ENCODE measurements around the gene GNAT3. TPM values are rescaled to one million over a fixed set of nuclear protein-coding genes. Genes with fewer than 3 reads are reported as not detected.

GNAT3 gene
- total RNA-seq, 1 experiment from 2014 or later, result not detected

DNA sequence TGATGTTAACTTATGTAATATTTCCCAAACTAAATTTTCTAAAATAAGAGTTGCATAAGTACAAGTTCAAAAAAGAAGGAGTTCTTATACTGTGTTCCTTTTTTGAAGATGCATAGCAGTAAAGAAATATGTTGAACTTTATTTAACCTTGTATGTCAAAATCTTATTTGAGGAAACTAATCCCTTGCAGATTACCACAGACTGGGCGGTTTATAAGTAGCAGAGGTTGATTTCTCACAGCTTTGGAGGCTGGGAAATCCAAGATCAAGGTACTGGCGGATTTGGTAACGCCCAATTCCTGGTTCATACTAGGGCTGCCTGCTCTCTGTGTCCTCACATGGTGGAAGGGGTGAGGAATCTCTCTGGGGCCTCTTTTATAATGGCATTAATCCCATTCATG lies 68.5 kb downstream of the GNAT3 start (continued):
- TF ChIP-seq EGR1 (IDR thresholded peaks at IDR 0.05; ENCODE audit: low read depth) (no peak), POLR2AphosphoS5 (IDR thresholded peaks at IDR 0.05; ENCODE audit: low read depth, low read length) (no peak), CBX3 (IDR thresholded peaks at IDR 0.05; ENCODE audit: low read depth) (no peak), SP1 (IDR thresholded peaks at IDR 0.05; ENCODE audit: low read depth) (no peak), FOSL1 (IDR thresholded peaks at IDR 0.05; ENCODE audit: low read depth) (no peak), TCF7L2 (IDR thresholded peaks at IDR 0.05; ENCODE audit: borderline replicate concordance, extremely low read depth, insufficient read depth, insufficient read length) (no peak)
- TF ChIP-seq, protein P1, sequence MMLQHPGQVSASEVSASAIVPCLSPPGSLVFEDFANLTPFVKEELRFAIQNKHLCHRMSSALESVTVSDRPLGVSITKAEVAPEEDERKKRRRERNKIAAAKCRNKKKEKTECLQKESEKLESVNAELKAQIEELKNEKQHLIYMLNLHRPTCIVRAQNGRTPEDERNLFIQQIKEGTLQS (IDR thresholded peaks at IDR 0.05), result no peak

DNA sequence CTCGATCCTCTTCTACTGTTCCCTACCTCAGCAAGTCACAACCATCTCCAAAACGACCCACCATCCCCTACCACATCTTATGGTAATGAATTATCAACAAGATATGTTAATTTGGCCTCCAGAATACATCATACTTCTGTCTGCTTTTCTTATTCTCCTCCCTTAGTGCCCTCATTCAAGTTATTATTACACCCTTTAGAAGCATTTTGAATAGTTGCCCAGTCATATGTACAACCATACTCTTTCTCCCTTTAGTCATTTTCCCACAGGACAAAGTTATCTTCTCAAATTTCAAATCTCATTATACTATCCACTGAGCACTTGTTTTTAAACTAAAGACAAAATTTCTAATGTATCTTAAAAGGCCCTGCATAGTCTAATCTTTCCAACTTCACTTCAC lies 71.0 kb downstream of the GNAT3 start:
- no peak for ATAC-seq
- no peak overlapping the region for H3K4me3 ChIP-seq (replicated peaks in 1 of 2; ENCODE audit: low read depth in 1 of 2, low read length in 2 of 2)
- BruUV-seq (replicated peaks), result no TSS peak
- no peak overlapping the region for H3K27ac ChIP-seq (ENCODE audit: low read depth, low read length)
- no peak for TF ChIP-seq SIN3A (IDR thresholded peaks at IDR 0.05; ENCODE audit: low read depth)
- TF ChIP-seq YY1 (IDR thresholded peaks at IDR 0.05; ENCODE audit: extremely low read depth, insufficient replicate concordance, low read depth, low read length), result no peak
- no peak for TF ChIP-seq TCF7L2 (IDR thresholded peaks at IDR 0.05; ENCODE audit: borderline replicate concordance, extremely low read depth, insufficient read depth, insufficient read length)
- TF ChIP-seq, protein P2, sequence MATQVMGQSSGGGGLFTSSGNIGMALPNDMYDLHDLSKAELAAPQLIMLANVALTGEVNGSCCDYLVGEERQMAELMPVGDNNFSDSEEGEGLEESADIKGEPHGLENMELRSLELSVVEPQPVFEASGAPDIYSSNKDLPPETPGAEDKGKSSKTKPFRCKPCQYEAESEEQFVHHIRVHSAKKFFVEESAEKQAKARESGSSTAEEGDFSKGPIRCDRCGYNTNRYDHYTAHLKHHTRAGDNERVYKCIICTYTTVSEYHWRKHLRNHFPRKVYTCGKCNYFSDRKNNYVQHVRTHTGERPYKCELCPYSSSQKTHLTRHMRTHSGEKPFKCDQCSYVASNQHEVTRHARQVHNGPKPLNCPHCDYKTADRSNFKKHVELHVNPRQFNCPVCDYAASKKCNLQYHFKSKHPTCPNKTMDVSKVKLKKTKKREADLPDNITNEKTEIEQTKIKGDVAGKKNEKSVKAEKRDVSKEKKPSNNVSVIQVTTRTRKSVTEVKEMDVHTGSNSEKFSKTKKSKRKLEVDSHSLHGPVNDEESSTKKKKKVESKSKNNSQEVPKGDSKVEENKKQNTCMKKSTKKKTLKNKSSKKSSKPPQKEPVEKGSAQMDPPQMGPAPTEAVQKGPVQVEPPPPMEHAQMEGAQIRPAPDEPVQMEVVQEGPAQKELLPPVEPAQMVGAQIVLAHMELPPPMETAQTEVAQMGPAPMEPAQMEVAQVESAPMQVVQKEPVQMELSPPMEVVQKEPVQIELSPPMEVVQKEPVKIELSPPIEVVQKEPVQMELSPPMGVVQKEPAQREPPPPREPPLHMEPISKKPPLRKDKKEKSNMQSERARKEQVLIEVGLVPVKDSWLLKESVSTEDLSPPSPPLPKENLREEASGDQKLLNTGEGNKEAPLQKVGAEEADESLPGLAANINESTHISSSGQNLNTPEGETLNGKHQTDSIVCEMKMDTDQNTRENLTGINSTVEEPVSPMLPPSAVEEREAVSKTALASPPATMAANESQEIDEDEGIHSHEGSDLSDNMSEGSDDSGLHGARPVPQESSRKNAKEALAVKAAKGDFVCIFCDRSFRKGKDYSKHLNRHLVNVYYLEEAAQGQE (IDR thresholded peaks at IDR 0.05; ENCODE audit: low read depth), result no peak
- no peak for TF ChIP-seq EZH2 (IDR thresholded peaks at IDR 0.05)
- TF ChIP-seq, protein P3, sequence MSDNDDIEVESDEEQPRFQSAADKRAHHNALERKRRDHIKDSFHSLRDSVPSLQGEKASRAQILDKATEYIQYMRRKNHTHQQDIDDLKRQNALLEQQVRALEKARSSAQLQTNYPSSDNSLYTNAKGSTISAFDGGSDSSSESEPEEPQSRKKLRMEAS (IDR thresholded peaks at IDR 0.05), result no peak
- H3K9me2 ChIP-seq (ENCODE audit: insufficient read depth), result no peaks in the 10 kb centered on the region
- H3K4me1 ChIP-seq (ENCODE audit: control insufficient read depth in 1 of 2, insufficient read depth in 2 of 2, low read length in 2 of 2), result peaks cover 2 to 10% of the 10 kb centered on the region in 2 experiments; a peak in 2 of 4 replicates
- H4K20me1 ChIP-seq (ENCODE audit: insufficient read depth), result no peaks in the 10 kb centered on the region
- no peaks in the 10 kb centered on the region for H3K9me3 ChIP-seq (ENCODE audit: control insufficient read depth in 1 of 2, insufficient read depth in 1 of 2, low read depth in 1 of 2, low read length in 2 of 2)
- no peaks in the 10 kb centered on the region for H3K36me3 ChIP-seq (ENCODE audit: control insufficient read depth in 1 of 2, insufficient read depth in 2 of 2, low read length in 2 of 2)
- H3K9ac ChIP-seq (ENCODE audit: low read length), result no peak overlapping the region
- H2AFZ ChIP-seq (ENCODE audit: low read depth, low read length, poor library complexity, severe bottlenecking), result no peak overlapping the region
- CTCF ChIA-PET, result no interaction called here
- intact Hi-C loops (cut with micrococcal nuclease), result no loop called here
- POLR2A ChIA-PET, result no interaction called here
- H3K27me3 ChIP-seq (ENCODE audit: insufficient read depth, low read length), result no peaks in the 10 kb centered on the region
- RAD21 ChIA-PET (ENCODE audit: low non-redundant PET in 1 of 2, low total read pairs in 2 of 2, uncharacterized antibody in 2 of 2, unreplicated experiment in 2 of 2), result no interaction called here
- no peaks in the 10 kb centered on the region for H3K79me2 ChIP-seq (ENCODE audit: insufficient read depth, low read length)
- no peak overlapping the region for H3K4me2 ChIP-seq (ENCODE audit: low read length)
- no peak for DNase-seq (ENCODE audit: low read depth, low spot score)

Measured in HCT116 (cell line).